ENCODE results near the gene CGB3. TPM values are rescaled to one million over a fixed set of nuclear protein-coding genes. Genes with fewer than 3 reads are reported as not detected.
"Not testable (repeated sequence)": the region's sequence is repeated elsewhere in the genome, so short reads cannot be mapped to it uniquely, and the experiment has no call there.

The CGB3 gene
- total RNA-seq, 1 experiment from 2014 or later, result not detected

- not testable (repeated sequence) for DNase-seq (ENCODE audit: low read depth)
Observed at GRCh38 chr19:49042666-49043065, 18.5 kb upstream of the CGB3 start.

GRCh38 chr19:49042177-49042576 lies 18.0 kb upstream of the CGB3 start:
- peak; percentile 71 for DNase-seq (ENCODE audit: low read depth)

GRCh38 chr19:49039736-49040135 lies 15.6 kb upstream of the CGB3 start:
- DNase-seq (ENCODE audit: low read depth), result not testable (repeated sequence)

- peak; percentile 86 for DNase-seq (ENCODE audit: low read depth)
Observed at GRCh38 chr19:49038557-49039276, 14.6 kb upstream of the CGB3 start.

- DNase-seq (ENCODE audit: low read depth), result not testable (repeated sequence)
Observed at GRCh38 chr19:49038111-49038510, 14.0 kb upstream of the CGB3 start.

GRCh38 chr19:49036815-49037214 lies 12.7 kb upstream of the CGB3 start, which contains the start of gene CGB1:
Gene CGB1, minus strand, starts transcription at chr19:49036895. Its CDS starts 184 bp downstream, at chr19:49036711.
- DNase-seq (ENCODE audit: low read depth), result not testable (repeated sequence)

GRCh38 chr19:49031642-49032301 lies 7.6 kb upstream of the CGB3 start, which contains the start of gene CGB2:
Gene CGB2, plus strand, starts transcription at chr19:49031890. Its CDS starts 206 bp downstream, at chr19:49032096.
- not testable (repeated sequence) for DNase-seq (ENCODE audit: low read depth)

- DNase-seq (ENCODE audit: low read depth), result not testable (repeated sequence)
Observed at GRCh38 chr19:49030323-49030722, 6.2 kb upstream of the CGB3 start.

- not testable (repeated sequence) for DNase-seq (ENCODE audit: low read depth)
Observed at GRCh38 chr19:49029749-49030148, 5.6 kb upstream of the CGB3 start.

- DNase-seq (ENCODE audit: low read depth), result not testable (repeated sequence)
Observed at GRCh38 chr19:49028686-49029085, 4.6 kb upstream of the CGB3 start.

GRCh38 chr19:49025599-49025998 lies 1.5 kb upstream of the CGB3 start:
- DNase-seq (ENCODE audit: low read depth), result not testable (repeated sequence)

- not testable (repeated sequence) for DNase-seq (ENCODE audit: low read depth)
Observed at GRCh38 chr19:49025088-49025487, 955 bp upstream of the CGB3 start.

GRCh38 chr19:49022116-49022515 lies 2.0 kb downstream of the CGB3 start:
- DNase-seq (ENCODE audit: low read depth), result no peak

- peak; percentile 76 for DNase-seq (ENCODE audit: low read depth)
Observed at GRCh38 chr19:49020931-49021895, 2.9 kb downstream of the CGB3 start.

GRCh38 chr19:49020342-49020741 lies 3.8 kb downstream of the CGB3 start:
- DNase-seq (ENCODE audit: low read depth), result no peak

- DNase-seq (ENCODE audit: low read depth), result no peak
Observed at GRCh38 chr19:49019242-49019932, 4.7 kb downstream of the CGB3 start.

- not testable (repeated sequence) for DNase-seq (ENCODE audit: low read depth)
Observed at GRCh38 chr19:49018388-49019241, 5.5 kb downstream of the CGB3 start.

- DNase-seq (ENCODE audit: low read depth), result no peak
Observed at GRCh38 chr19:49017666-49018351, 6.3 kb downstream of the CGB3 start.

GRCh38 chr19:49017041-49017665 lies 7.0 kb downstream of the CGB3 start, which contains the start of gene LHB:
Gene LHB, minus strand, starts transcription at chr19:49017091. Its CDS starts 10 bp downstream, at chr19:49017081.
- no peak for DNase-seq (ENCODE audit: low read depth)
